Fibroblast of upper back skin (primary cell): ENCODE results near the gene FDPS.
"Not testable (repeated sequence)": the region's sequence is repeated elsewhere in the genome, so short reads cannot be mapped to it uniquely, and the experiment has no call there.

Source experiments
- DNase-seq: peaks from one replicate; pipeline ENCODE4 v3.0.0-alpha.2; 2013

FDPS gene

DNA sequence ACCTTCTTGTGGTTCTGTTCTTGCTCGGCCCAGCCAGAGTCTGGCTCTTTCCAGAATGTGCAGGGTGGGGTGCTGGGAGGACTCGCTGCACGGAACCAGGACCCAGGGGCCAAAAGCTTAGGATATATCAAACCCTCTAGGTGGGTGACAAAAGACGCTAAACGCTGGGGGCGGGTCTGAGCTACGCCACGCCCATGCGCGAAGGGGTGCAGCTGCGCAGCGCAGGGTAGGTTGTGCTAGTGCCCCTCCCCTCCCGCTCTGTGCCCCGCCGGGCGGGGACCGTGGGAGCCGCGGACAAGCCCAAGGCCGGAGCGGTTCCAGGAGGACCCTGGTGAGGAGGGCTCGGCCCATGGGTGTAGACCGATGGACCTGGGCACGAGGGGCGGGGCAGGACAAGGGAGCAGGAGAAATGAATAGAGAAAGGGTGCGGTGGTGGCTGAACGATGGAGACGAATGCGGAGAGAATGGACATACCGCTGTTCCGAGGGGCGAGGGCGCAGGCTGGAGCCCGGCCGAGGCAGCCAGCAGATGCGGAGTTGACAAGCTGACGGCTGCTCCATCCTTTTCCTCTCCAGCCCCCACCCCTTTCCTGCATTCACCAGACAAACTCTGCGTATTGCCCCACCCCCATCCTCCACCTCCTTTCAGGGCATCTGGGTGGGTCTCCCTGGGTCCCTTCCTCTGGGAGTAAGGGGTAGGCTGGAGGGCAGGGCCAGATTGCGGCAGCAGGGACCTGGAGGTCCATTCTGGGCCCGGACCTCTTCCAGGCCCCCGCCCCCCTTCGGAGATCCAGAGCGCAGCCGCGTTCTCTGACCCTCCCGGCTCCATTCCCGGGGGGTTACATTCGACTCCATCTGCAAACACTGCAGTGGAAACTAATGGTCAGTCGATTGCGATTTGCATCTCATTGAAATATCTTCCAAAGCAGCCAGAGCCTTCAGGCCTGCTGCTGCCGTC is 12.3 kb downstream of the FDPS start, which contains the start of gene RUSC1:
TSS of gene RUSC1 (plus strand) at position 234 of the 957 bp plus-strand sequence. CDS start 880 bp downstream, outside the sequence.
- DNase-seq = peak; percentile 62

DNA sequence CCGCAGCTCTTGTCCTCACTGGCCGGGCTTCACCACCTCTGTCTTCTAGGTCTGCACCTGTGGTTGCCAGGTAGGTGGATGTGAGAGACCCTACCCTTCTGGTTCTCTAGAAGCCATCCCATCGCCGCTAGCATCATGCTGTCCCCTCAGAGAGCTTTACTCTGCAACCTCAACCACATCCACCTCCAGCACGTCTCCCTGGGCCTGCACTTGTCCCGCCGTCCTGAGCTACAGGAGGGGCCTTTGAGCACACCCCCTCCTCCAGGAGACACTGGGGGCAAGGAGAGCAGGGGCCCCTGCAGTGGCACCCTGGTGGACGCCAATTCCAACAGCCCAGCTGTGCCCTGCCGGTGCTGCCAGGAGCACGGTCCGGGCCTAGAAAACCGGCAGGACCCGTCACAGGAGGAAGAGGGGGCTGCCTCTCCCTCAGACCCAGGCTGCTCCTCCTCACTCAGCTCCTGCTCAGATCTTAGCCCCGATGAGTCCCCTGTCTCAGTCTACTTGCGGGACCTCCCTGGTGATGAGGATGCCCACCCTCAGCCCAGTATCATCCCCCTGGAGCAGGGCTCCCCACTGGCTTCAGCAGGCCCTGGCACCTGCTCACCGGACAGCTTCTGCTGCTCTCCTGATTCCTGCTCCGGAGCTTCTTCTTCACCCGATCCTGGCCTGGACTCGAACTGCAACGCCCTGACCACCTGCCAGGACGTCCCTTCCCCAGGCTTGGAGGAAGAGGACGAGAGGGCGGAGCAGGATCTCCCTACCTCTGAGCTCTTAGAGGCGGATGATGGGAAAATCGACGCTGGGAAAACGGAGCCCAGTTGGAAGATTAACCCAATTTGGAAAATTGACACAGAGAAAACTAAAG is 13.2 kb downstream of the FDPS start:
- no peak for DNase-seq

DNA sequence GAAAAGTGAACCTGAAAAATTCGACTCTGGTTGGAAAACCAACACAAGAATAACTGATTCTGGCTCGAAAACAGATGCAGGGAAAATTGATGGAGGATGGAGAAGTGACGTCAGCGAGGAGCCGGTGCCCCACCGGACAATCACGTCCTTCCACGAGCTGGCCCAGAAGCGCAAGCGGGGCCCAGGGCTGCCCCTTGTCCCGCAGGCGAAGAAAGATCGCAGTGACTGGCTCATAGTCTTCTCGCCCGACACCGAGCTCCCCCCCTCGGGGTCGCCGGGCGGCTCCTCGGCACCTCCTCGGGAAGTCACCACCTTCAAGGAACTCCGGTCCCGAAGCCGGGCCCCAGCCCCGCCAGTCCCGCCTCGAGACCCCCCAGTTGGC is 13.9 kb downstream of the FDPS start:
- no peak for DNase-seq

DNA sequence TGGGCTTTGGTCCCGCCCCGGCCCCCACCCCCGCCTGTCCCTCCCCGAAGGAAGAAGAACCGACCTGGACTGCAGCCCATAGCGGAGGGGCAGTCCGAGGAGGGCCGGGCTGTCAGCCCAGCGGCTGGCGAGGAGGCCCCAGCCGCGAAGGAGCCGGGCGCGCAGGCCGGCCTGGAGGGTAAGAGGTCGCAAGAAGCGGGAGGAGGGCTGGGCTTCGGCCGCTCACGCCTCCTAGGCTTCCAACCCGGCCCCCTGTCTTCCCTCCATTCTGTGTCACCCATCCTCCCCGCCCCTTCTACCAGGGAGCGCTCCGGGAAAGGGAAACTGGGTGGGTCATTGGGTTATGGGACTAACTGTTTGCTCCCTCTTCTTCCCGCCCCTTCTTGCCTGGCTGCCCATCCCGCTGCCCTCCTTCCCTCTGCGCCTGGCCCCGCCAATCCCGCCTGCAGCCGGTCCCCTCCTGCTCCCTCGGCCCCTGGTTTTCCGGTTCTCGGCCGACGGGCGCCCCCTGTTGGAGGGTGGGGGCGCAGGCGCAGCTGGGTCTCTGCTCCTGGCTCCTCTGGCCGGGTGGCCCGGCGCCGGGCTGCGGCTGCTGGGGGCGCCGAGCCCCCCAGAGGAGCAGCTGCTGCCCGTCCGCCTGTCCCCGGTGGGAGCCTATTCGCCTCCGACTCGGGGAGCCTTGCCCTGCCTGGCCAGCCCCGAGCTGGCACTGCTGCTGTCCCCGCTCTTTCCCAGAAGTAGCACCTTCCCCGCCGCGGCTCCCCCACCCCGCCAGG is 14.5 kb downstream of the FDPS start:
- DNase-seq = peak; percentile 90

DNA sequence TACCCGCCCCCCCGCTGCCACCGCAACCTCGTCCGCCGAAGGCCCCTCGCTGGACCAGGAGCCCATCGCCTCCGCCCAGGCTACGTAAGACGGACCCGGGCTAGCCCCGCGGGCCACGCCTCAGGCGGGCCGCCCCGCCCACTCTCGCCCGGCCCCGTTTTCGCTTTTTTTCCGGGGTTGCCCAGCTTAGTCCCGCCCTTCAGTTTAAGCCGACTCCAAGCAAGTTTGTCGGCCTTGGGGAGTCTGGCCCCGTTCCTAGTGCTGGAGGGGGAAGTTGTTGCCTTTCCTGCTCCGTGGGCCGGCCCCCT is 15.0 kb downstream of the FDPS start:
- peak; percentile 89 for DNase-seq

DNA sequence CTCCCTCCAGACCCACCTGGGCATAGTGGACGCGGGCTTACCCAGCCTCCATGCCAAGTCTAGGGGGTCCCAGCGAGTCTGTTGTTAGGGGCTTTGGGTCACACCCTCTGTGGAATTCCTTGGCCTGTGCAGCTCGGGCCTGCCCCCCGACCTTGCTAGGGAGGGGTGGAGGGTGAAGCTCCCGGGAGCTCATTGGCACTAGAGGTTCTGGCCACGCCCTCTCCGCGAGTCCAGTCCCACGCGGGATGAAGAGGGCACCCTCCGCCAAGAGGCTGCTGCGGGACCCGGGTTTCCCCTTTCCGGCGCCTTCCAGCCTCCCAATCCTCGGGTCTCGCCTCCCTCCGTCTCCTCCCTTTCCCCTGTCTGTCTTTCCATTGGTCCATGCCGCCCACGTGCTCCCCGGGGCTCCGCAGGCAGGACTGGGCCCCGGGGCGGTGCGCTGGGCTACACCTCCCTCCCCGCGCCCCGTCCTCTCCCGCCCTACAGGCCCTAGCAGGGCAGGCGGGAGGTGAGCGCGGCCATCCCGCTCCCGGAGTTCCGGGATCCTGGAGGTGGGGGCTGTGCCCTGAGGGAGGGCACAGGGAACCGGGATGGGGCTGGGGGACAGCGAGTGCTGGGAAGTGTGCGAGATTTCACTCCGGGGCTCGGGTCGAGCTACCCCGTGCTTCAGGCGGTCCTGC is 15.5 kb downstream of the FDPS start:
- peak; percentile 95 for DNase-seq

DNA sequence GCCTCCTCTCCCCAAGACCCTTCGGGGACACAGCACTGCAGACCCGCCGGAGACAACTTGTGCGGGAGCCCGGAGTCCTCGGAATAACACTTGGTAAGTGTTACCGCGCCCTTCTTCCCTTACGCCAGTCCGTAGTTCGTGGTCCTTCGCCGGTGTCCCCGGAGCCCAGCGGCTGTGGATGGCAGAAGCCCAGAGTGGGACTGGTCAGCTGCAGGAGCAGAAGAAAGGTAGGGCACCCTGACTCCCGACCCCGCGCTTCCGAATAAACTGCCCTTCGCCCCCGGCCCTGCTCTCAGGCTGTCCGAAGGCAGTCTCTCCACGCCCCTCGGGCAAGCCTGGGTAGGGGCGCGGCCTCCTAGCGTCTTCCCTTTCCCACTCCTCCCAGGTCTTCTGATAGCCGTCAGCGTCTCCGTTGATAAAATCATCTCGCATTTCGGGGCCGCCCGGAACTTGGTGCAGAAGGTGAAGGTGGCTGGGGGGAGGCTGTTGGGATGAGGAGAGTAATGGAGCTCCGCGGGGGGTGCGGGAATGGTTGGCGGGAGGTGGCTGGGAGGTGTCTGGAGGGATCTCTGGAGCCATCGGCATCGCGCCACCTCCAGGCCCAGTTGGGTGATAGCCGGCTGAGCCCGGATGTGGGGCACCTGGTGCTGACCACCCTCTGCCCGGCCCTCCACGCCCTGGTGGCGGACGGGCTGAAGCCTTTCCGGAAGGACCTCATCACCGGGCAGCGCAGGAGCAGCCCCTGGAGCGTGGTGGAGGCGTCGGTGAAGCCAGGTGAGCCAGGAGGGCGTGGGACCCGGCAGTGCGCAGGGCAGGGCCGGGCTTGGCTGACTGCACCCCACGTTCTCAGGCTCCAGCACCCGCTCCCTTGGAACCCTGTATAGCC is 16.3 kb downstream of the FDPS start:
- peak; percentile 41 for DNase-seq

DNA sequence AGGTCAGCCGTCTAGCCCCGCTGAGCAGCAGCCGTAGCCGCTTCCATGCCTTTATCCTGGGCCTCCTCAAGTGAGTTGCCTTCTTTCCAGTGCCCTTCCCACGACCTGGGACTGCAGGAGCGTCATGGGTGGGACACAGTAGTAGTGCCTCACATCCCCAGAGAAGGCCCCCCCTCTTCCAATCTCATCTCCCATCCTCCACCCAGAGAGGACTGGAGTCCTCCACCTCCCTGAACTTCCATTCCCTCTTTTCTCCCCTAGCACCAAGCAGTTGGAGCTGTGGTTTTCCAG is 16.9 kb downstream of the FDPS start:
- DNase-seq = no peak

DNA sequence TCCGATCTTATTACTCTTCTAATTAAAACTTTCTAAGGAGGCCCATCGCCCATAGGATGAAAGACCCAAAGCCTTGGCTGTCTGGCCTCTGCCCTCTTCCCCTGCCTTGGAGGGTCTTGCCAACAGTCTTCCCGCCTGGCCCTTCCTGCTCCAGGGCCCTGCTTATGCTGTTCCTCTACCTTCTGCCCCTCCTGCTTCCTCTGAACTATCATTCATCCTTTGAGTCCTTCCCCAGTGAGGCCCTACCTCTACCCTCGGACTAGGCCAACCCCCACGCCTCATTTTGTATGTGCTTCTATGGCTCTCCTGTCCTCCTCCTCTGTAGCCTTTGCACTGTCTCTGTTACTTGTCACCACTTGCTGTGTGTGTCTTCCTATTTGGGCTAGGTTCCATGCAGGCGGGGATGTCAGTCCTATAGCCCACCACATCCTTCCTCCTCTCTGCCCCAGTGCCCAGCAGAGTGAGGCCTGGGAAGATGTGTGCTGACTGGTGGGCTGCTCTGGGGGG is 17.4 kb downstream of the FDPS start:
- DNase-seq = no peak

DNA sequence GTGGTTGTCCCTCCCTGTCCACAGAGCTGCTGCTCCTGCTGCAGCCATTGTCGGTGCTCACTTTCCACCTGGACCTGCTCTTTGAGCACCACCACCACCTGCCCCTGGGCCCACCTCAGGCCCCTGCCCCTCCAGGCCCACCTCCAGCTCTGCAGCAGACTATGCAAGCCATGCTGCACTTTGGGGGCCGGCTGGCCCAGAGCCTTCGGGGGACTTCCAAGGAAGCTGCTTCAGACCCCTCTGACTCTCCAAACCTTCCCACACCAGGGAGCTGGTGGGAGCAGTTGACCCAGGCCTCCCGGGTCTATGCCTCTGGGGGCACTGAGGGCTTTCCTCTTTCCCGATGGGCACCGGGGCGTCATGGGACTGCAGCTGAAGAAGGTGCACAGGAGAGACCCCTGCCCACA is 18.0 kb downstream of the FDPS start:
- no peak for DNase-seq

DNA sequence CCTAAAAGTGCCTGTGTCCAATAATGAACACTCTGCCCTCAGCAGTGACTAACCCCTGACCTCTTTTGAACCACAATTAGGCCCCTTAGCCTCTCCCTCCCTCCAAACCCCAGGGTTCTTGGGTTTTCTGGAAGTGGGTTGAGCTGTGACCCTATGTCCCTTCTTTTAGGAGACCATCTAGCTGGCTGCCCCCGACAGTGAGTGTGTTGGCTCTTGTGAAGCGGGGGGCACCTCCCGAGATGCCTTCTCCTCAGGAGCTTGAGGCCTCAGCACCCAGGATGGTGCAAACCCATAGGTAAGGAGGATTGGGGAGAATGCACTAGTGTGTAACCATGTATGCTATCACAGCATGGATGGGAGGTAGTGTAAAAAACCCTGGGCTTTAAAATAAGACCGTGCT is 19.3 kb downstream of the FDPS start:
- no peak for DNase-seq

DNA sequence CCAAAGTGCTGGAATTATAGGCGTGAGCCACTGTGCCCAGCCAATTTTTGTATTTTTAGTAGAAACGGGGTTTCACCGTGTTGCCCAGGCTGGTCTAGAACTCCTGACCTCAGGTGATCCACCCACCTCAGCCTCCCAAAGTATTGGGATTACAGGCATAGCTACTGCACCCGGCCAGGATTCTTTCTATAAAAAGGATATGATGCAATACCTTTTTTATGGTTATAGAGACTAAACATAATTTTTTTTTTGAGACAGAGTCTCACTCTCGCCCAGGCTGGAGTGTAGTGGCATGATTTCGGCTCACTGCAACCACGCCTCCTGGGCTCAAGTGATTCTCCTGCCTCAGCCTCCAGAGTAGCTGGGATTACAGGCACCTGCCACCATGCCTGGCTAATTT is 20.2 kb downstream of the FDPS start:
- DNase-seq = not testable (repeated sequence)

DNA sequence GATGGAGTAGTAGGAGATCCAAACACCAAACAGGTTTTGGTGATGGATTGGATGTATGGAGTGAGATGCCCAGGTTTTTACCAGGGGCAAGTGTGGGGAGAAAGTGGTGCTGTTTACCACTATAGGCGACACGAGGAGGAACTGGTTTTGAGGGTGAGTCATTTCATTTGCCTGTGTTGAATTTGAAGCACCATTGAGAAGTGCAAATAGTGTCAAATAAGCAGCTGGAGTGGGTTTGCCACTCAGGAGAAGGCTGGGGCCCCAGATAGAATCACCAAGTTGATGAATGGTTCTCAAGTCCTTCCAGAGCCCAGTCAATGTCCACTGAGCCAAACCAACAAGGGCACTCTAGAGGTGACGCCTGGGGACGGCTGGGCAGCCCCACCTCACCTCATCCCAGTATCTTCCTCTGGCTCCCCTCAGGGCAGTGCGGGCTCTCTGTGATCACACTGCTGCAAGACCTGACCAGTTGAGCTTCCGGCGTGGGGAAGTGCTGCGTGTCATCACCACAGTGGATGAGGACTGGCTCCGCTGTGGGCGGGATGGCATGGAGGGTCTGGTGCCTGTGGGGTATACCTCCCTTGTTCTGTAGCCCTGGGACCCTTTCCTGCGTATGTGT is 21.4 kb downstream of the FDPS start:
- no peak for DNase-seq

DNA sequence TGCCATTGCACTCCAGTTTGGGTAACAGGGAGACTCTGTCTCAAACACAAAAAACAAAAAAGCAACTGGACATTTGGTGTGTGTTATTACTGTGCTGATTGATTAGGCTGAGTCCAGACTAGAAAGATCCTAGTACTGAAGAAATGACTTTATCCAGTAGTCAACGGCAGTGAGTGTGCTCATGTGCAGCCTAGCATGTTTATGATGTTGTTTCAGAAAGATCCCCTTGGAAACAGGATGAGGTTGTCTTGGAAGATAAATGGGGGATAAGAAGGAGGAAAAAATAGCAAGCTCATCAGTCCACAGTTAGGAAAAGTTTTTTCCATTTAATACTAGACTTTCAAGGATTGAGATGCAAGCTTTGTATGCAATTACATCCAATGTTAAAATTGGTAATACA is 26.3 kb downstream of the FDPS start:
- no peak for DNase-seq

DNA sequence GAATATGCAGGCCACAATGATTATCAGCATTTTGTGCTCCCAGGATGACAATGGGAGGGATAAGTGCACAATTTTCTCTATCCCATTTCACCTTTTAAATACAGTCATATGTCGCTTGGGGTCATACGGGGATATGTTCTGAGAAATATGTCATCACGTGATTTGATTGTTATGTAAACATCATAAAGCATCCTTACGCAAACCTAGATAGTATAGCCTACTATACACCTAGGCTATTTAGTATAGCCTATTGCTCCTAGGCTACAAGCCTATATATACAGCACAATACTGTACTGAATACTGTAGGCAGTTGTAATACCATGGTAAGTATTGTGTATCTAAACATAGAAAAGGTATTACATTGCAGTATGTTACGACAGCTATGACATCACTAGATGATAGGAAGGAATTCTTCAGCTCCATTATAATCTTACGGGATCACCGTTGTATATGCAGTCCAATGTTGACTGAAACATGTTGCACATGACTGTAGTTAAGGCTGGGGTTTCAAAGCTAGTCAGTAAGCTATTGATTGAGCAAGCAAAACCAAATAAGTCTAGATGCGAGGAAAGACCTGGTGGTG is 30.9 kb downstream of the FDPS start:
- no peak for DNase-seq

DNA sequence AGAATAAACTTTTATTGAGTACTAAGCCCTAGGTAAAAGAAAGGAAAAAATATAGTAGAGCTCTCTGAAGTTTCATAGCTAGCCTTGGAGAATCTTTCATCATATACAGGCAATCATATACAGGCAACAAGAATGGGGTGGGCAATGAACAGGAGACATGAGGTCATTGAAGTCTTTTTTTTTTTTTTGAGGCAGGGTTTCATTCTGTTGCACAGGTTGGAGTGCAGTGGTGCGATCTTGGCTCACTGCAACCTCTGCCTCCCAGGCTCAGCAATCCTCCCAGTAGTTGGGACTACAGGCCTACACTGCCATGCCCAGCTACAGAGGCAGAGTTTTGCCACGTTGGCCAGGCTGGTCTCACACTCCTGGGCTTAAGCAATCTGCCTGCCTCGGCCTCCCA is 34.2 kb downstream of the FDPS start:
- DNase-seq = no peak

DNA sequence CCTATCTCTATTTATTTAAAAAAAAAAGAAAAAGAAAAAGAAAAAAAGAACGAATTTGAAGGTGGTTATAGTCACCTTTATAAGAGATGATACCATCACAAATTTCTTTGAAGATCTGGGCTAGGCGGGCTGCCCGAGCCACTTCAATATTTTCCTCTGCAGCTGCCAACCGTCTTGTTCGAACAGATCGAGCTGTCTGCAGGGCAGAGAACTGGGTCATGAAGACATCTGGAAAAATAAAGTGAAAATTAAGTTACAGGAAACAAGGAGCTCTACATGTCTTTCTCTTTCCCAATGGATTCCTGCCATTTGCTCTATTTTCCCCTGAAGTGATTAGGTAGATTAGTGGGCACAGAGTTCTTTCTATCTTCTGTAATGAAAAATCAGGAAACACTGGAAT is 44.0 kb downstream of the FDPS start:
- no peak for DNase-seq

DNA sequence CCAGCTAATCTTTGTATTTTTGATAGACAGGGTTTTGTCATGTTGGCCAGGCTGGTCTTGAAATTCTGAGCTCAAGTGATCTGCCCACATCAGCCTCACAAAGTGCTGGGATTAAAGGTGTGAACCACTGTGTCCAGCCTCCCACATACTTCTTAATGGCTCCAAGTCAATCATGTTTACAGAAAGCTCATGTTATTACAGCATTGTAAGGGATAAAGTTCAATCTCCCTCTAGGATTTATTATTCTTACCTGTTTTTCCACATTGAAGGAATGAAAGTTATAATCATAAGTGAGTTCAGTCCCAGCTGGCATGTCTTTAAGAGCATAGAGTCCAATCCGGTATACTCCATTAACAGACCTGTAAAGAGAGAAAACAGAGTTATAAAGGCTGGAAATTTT is 51.4 kb downstream of the FDPS start:
- DNase-seq = no peak
